MCF 10A (cell line): Measurements from ENCODE around the gene ANO3. TPM values are rescaled to one million over a fixed set of nuclear protein-coding genes. Genes with fewer than 3 reads are reported as not detected.

Experiments
- BruUV-seq: library from RNA; stranded (reverse); fragments of 400-500 nt; replicated peaks from 2 replicates; lab custom pipeline; 2021; lab: Mats Ljungman, UMichigan
- CTCF ChIA-PET: fragments of 300-600 bp; sonication (Branson Sonifier 250); formaldehyde crosslinking; extraction: SDS; loops from one replicate; lab custom pipeline; 2021; ENCODE audit warnings: antibody characterized with exemption, inconsistent platforms; lab: Yijun Ruan, JAX
- POLR2A ChIA-PET: fragments of 300-600, 350-650 bp; sonication (Branson Sonifier 250); formaldehyde crosslinking; extraction: SDS; loops from one replicate; lab custom pipeline; 2020; ENCODE audit warnings: antibody characterized with exemption, inconsistent platforms; lab: Yijun Ruan, JAX
- DNase-seq: peaks from one replicate; pipeline ENCODE4 v3.0.0-alpha.2; 2018; ENCODE audit not compliant: unreplicated experiment
- H3K27ac Mint-ChIP-seq: one replicate; pipeline ENCODE4 v1.8.0; 2022; ENCODE audit warnings: mild to moderate bottlenecking, low read depth, mixed read lengths; ENCODE audit not compliant: unreplicated experiment
- H3K27me3 Mint-ChIP-seq: one replicate; pipeline ENCODE4 v1.8.0; 2022; ENCODE audit warnings: mixed read lengths; ENCODE audit not compliant: insufficient read depth, unreplicated experiment
- H3K36me3 Mint-ChIP-seq: one replicate; pipeline ENCODE4 v1.8.0; 2022; ENCODE audit warnings: mild to moderate bottlenecking, moderate library complexity, mixed read lengths; ENCODE audit not compliant: insufficient read depth, unreplicated experiment
- H3K4me1 Mint-ChIP-seq: one replicate; pipeline ENCODE4 v1.8.0; 2022; ENCODE audit warnings: mixed read lengths; ENCODE audit not compliant: insufficient read depth, unreplicated experiment
- H3K4me3 Mint-ChIP-seq: one replicate; pipeline ENCODE4 v1.8.0; 2022; ENCODE audit warnings: mild to moderate bottlenecking, moderate library complexity, mixed read lengths; ENCODE audit not compliant: unreplicated experiment
- H3K9me3 Mint-ChIP-seq: one replicate; pipeline ENCODE4 v1.8.0; 2022; ENCODE audit warnings: mixed read lengths; ENCODE audit not compliant: unreplicated experiment
- CTCF ChIP-seq: fragments of 200-600 bp; IDR thresholded peaks from one replicate; pipeline ENCODE4 v1.8.0; 2022; ENCODE audit warnings: antibody characterized with exemption, mild to moderate bottlenecking; ENCODE audit not compliant: unreplicated experiment
- intact Hi-C: fragments of 100-400 bp; cut with micrococcal nuclease; formaldehyde crosslinking; loops from 2 replicates; pipeline ENCODE4 v1.14.1; 2022
- total RNA-seq: library from RNA; stranded (reverse); gene quantifications from 2 replicates; pipeline ENCODE4 v1.2.3, GENCODE V29; 2022

The ANO3 gene
- total RNA-seq, 1 experiment from 2014 or later = not detected

- no peak for TF ChIP-seq CTCF
- Mint-ChIP-seq H3K27ac (no peak overlapping the region), H3K27me3 (peaks cover 59% of the 10 kb centered on the region), H3K9me3 (no peaks in the 10 kb centered on the region), H3K36me3 (no peaks in the 10 kb centered on the region), H3K4me3 (no peak overlapping the region), H3K4me1 (no peaks in the 10 kb centered on the region)
- DNase-seq = no peak
- ChIA-PET POLR2A (interaction anchor here (0.6 kb wide), 1 partner anchor 111 kb away, joined by 3 read pairs; no protein-coding TSS in a partner anchor), CTCF (interaction anchor here (0.6 to 1.9 kb wide), 2 partner anchors 14 to 51 kb away, joined by 3 to 6 read pairs; no protein-coding TSS in a partner anchor)
- no TSS peak for BruUV-seq
- intact Hi-C loops = no loop called here
Observed at GRCh38 chr11:26510164-26510563, 178.2 kb downstream of the ANO3 start.

GRCh38 chr11:26510756-26511155 lies 178.8 kb downstream of the ANO3 start:
- intact Hi-C loops = no loop called here
- Mint-ChIP-seq H3K27me3 (peaks cover 56% of the 10 kb centered on the region), H3K36me3 (no peaks in the 10 kb centered on the region), H3K9me3 (no peaks in the 10 kb centered on the region), H3K4me3 (no peak overlapping the region), H3K27ac (no peak overlapping the region), H3K4me1 (no peaks in the 10 kb centered on the region)
- CTCF ChIA-PET = interaction anchor here (1.9 kb wide), 1 partner anchor 14 kb away, joined by 6 read pairs; no protein-coding TSS in a partner anchor
- POLR2A ChIA-PET = interaction anchor here (0.6 kb wide), 1 partner anchor 110 kb away, joined by 3 read pairs; no protein-coding TSS in a partner anchor
- BruUV-seq = no TSS peak
- no peak for TF ChIP-seq CTCF
- no peak for DNase-seq

- Mint-ChIP-seq H3K27me3 (peaks cover 69% of the 10 kb centered on the region), H3K9me3 (no peaks in the 10 kb centered on the region), H3K27ac (no peak overlapping the region), H3K4me1 (no peaks in the 10 kb centered on the region), H3K36me3 (no peaks in the 10 kb centered on the region), H3K4me3 (no peak overlapping the region)
- ChIA-PET POLR2A (interaction anchor here (0.7 kb wide), 1 partner anchor 126 kb away, joined by 3 read pairs; no protein-coding TSS in a partner anchor), CTCF (interaction anchor here (0.8 kb wide), 1 partner anchor 647 kb away, joined by 3 read pairs; no protein-coding TSS in a partner anchor)
- BruUV-seq = no TSS peak
- TF ChIP-seq CTCF = no peak
- no peak for DNase-seq
- intact Hi-C loops = no loop called here
Observed at GRCh38 chr11:26512196-26512595, 180.3 kb downstream of the ANO3 start.

- intact Hi-C loops = no loop called here
- ChIA-PET CTCF (interaction anchor here (1.2 kb wide), 1 partner anchor 131 kb away, joined by 4 read pairs; no protein-coding TSS in a partner anchor), POLR2A (no interaction called here)
- BruUV-seq = no TSS peak
- no peak overlapping the region for H3K4me3 Mint-ChIP-seq
- no peaks in the 10 kb centered on the region for H3K4me1 Mint-ChIP-seq
- no peak for TF ChIP-seq CTCF
- no peaks in the 10 kb centered on the region for H3K36me3 Mint-ChIP-seq
- no peaks in the 10 kb centered on the region for H3K9me3 Mint-ChIP-seq
- H3K27me3 Mint-ChIP-seq = peaks cover 65% of the 10 kb centered on the region
- DNase-seq = no peak
- no peak overlapping the region for H3K27ac Mint-ChIP-seq
Observed at GRCh38 chr11:26519469-26519868, 187.5 kb downstream of the ANO3 start.
